ENCODE data around the gene KNSTRN. TPM values are rescaled to one million over a fixed set of nuclear protein-coding genes. Genes with fewer than 3 reads are reported as not detected.
A peak's percentile ranks its signal among the peaks of the same experiment; 100 is the strongest.

KNSTRN gene
- total RNA-seq, 2 donors from 2014 or later, result 6.7 to 10.8 TPM

DNA sequence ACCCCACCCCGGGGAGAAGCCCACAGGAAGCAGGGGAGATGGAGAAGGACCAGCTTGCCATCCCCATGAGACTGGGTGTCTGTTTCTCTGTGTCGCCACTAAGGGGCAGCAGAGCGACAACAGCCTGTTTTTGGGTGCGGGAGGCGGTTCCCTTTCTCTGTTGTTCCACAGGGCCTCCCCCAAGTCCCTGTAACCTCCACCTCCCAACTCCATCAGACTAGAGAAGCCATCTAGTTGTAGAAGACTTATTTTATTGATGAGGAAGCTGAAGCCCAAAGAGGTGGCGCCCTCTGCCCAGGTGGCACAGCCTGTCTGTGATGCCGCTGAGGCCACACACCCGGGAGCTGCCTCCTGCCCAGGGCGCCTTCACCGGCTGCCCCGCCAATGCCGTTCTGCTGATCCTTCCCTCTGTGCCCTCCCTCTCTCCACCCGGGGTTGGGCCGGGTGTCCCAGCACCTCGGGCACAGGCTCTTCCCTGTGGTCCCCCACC is 37.8 kb upstream of the KNSTRN start:
- intact Hi-C loops (cut with DNase I, micrococcal nuclease), result no loop called here
- ATAC-seq, result peak; percentile 16
- DNase-seq, result peak; percentile 79 to 81

- no peak for ATAC-seq
- peak in 1 of 2 donors; percentile 42 for DNase-seq
- intact Hi-C loops (cut with DNase I, micrococcal nuclease), result no loop called here
Observed at GRCh38 chr15:40345225-40345866, 37.2 kb upstream of the KNSTRN start.

DNA sequence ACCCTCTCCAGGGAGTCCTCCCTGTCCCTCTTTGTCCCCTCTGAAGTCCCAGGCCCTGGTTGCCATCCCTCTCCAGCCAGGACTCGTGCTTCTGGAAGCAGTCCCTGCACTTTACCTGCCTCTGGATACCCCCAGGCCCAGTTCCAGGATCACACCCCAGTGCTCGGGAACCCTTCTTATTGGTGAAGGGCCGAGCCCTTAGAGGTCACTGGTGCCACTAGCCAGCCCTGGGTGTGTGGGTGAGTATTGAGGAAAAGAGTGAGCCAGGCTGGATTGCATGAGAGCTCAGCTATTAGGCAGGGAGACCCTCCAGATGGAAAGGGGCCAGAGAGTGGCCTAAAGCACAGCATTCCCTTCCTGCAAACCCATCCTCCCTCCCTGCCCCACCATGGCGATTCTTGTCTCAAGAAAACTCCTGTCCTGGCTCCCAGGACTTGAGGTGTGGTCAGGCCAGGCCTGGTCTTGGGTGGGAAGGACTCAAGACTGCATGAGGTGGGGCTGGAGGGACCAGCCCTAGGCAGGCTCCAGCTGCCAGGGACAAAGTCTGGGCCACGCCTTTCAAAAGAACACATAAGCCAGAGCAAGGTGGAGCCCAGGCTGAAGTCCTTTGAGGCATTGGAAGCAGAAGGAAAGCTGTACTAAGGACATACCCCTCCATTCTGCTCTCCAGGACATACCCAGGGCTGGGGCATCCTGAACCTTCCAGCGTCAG is 36.5 kb upstream of the KNSTRN start:
- DNase-seq, result peak; percentile 84 to 93

DNA sequence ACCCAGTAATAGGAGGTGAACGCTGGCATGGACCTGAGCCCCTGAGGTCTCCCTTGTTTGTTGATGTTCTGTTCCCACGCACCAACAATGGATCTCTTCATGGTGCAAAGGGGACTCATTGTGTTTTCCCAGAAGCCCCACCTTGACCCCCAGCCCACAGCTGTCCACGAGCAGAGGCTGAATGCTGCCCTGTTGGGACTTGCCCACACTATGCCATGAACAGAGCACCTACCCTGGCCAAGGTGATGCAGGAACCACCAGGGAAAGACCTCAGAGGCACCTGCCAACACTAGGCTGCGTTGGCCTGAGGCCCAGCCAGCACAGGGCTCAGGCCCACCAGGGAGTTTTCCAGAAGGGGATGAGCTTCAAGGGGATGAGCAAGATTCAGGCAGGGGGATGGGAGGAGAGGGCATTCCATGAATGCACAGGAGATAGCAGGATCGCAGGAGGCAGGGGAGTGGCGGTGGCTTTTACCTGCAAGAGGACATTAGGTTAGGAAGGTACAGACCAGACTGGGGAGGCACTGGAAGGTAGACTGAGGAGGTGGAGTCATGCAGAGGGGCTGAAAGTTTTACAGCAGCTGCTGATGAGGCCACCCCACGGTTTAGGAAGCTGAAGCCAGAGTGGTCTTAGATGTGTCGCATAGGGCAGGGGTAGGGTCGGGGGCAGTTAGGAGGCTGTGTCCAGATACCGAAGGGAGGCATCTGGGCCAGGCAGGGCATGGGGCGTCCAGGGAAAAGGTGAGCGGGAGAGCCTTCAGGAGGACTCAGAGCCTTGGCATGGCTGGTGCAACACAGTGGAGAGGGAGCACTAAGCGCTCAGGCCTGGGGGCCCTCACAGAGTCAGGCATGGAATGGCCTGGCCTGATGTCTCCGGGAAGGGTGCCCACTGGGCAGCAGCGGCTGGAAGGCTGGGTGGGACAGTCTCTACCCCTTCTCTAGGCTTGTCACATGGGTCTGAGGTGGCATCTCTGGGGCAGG is 35.7 kb upstream of the KNSTRN start:
- DNase-seq (peak in 1 of 2 donors; percentile 24), ATAC-seq (no peak)
- intact Hi-C loops (cut with DNase I, micrococcal nuclease), result no loop called here

More for the DNA sequence above, 36.5 kb upstream of the KNSTRN start:
- intact Hi-C loops (cut with DNase I, micrococcal nuclease), result no loop called here
- peak; percentile 47 for ATAC-seq

DNA sequence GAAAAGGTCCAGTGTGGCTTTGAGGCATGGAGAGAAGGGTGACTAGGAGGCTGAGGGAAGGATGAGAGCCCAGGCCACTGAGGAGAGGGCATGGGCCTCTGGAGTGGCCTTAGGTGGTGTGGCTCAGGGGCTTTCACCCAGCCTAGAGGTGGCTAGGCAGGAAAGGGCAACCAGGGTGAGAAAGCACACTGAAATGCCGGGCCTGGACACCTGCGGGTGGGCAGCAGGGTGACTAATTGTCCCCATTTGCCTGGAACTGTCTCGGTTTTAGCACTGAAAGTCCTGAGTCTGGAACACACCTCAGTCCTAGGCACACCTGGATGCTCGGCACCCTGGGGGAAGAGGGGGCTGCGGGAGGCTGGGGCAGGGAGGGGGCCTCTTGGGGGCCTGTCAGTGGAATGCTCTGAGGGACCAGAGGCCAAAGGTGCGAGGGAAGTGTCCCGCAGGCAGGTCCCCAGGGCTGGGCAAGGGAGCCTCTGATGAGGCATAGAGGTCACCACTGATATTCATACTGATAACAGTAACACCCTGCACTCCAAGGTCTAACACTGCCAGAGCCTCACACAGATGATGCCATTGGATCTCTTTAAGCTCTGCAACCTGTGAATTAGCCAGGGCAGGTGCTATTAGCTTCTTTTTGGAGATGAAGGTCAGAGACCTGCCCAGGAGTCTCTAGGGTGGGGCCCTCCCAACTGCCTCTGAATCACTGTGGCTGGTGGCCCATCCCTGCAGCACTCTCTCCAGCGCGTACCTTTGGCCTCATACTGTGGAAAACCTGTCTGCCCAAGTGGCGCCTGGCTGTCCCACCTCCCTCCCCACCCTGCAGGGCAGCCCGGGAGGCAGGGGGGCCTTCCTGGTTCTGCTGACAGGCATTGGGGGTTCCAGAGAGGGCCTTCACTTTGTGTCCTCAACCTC is 34.7 kb upstream of the KNSTRN start:
- intact Hi-C loops (cut with DNase I, micrococcal nuclease), result no loop called here
- ATAC-seq (peak; percentile 56), DNase-seq (peak; percentile 83 to 92)

- ATAC-seq, result no peak
- DNase-seq, result no peak
- intact Hi-C loops (cut with DNase I, micrococcal nuclease), result no loop called here
Observed at GRCh38 chr15:40348474-40348870, 34.0 kb upstream of the KNSTRN start.

- peak; percentile 70 to 77 for DNase-seq
- ATAC-seq, result peak; percentile 29
- intact Hi-C loops (cut with DNase I, micrococcal nuclease), result no loop called here
Observed at GRCh38 chr15:40349163-40349562, 33.4 kb upstream of the KNSTRN start.

DNA sequence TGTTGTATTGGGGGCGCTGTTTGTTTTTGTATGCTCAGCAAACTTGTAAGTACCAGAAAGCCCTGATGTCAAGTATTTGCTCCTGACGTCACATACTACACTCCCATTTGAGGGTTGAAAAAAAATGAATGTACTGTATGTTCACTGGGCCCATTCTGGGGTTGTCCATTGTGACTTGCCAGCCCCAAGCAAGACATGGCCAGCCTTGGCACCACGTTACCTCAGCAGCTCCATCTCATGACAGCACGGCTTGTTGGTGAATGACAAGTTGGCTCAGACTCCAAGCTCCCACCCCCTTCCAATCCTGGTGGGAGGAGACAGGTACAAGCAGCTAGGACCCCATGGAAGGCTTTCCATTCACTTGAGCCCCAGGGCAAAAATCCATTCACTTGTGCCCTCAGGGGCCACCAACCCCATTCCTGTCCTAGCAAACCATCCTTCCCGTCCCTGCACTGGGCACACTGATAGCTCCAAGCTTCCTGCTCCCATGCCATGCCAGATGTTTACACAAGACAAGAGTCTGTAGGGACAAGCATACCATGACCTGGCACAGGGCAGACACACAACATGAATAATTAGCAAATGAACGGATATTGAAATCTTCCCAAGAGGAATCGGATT is 30.1 kb upstream of the KNSTRN start:
- DNase-seq (peak in 1 of 2 donors; percentile 41), ATAC-seq (no peak)
- intact Hi-C loops (cut with DNase I, micrococcal nuclease), result no loop called here

DNA sequence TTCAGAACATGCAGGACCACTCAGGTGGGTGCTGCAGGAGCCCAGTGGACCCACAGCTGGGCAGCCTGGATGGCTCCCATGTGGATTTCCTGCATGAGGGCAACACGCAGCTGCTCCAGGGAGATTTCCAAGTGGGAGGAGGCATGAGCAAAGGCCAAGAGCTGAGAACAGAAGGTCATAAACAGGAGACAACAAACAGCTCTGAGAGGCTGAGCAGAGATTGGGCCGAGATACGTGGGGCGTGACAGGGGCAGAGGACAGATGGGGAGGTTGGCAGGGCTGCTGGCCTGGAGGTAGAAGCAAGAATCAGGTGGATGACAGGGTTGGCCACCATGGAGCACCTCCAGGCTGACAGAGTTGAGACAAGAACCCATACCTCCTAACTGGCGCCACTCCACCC is 28.8 kb upstream of the KNSTRN start:
- intact Hi-C loops (cut with DNase I, micrococcal nuclease), result no loop called here
- peak; percentile 37 for ATAC-seq
- DNase-seq, result peak; percentile 75 to 92

DNA sequence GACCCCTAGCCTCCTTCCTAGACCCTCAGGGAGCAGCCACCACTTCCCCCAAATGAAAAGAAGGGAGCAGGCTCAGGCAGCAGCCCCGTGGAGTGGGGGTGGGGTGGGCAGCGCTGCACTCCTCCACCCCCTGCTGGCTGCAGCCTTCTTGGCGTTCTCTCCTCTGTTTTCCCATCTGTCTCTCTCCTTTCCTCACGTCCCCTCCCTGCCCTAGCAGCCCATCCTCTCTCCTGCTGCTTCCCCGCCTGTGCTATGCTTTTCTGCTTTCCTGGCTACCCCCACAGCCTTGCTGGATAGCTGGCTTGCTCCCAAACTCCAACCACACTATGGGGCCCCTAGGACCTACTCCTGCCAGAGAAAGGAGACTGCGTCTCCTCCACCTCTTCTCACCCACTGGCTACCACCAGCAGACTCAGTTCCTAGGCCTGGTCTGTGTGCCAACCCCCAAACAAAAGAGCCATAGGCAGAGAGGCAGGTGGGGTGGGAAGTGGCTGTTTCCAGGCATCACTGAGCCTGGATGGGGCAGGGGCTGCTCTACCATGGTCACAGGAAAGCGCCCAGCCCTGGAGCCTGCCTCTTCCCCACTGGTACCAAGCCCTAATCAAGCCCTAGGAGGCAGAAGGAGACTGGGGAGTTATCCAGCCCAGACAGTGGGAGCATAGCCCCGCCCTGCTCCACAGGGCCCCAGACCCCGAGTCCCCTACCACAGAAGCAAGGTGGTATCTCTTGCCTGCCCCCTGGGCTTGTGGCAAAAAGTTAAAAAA is 27.9 kb upstream of the KNSTRN start:
- no peak for ATAC-seq
- DNase-seq, result peak in 1 of 2 donors; percentile 33
- intact Hi-C loops (cut with DNase I, micrococcal nuclease), result no loop called here

- intact Hi-C loops (cut with DNase I, micrococcal nuclease), result no loop called here
- ATAC-seq, result no peak
Observed at GRCh38 chr15:40355976-40356585, 26.4 kb upstream of the KNSTRN start.

DNA sequence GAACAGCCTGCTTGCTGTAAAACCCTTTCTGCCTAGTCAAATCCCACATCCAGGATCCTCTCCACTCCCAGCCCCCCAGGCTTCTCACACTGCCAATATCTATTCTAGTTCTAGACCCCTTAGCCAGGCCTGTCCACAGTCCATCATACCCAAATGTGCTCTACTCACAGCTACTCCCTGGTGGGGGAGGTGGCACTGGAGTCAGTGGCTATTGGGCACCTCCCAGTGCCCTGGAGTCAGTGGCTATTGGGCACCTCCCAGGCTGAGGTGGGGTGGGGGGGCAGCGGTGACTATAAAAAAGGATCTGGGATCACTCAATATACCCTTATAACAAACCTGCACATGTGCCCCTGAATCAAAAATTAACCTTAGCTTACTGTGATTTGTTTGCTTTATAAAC is 25.3 kb upstream of the KNSTRN start:
- intact Hi-C loops (cut with DNase I, micrococcal nuclease), result no loop called here
- peak; percentile 30 for ATAC-seq
- peak in 1 of 2 donors; percentile 55 for DNase-seq

More at GRCh38 chr15:40355976-40356585, 26.4 kb upstream of the KNSTRN start:
- DNase-seq, result no peak

- peak; percentile 61 for ATAC-seq
- intact Hi-C loops (cut with DNase I, micrococcal nuclease), result no loop called here
- peak; percentile 78 to 90 for DNase-seq
Observed at GRCh38 chr15:40357723-40358470, 24.6 kb upstream of the KNSTRN start, which contains the start of gene DISP2. DISP2 (plus strand) TSS chr15:40358219; CDS start chr15:40358322, 103 bp downstream.

DNA sequence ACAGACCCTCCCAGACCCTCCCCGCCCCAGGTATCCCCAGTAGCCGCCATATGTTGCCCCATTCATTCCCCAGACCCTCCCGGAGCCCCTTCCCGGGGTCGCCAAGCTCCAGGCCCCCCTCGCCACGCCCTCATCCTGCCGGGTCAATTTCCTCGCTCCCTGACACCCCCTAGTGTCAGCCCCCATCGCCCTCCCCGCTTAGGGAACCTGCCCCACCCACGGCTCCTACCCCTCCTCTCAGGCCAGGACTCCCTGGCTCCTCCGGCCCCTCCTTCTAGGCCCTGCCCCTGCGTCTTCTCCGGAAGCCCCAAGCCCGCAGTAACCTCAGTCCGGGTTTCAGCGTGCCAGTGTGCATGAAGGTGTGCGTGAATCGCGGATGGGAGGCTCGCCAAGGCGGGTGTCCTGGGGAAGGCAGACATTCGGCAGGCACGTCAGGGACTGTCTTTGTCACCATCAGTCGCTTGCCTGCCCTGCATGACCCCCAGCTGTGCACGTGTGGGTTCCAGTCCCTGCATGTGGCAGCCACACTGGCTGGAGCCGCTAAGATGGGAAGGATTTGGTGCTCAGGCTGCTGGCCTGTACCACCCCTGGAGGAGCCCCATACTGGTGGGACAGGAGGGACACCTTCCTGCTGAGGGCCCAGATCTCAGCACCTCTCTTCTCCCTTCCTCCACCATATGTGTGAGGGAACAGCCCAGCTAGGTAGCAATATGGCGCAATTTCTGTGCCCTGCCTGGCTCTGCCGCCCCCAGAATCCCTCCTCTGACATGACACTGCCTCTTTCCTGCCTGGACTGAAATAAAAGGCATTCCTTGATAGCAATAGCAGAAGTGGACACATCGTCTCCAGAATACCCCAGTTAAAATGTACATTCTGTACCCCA is 23.8 kb upstream of the KNSTRN start:
- peak; percentile 4 for ATAC-seq
- intact Hi-C loops (cut with DNase I, micrococcal nuclease), result no loop called here
- DNase-seq, result peak in 1 of 2 donors; percentile 58

DNA sequence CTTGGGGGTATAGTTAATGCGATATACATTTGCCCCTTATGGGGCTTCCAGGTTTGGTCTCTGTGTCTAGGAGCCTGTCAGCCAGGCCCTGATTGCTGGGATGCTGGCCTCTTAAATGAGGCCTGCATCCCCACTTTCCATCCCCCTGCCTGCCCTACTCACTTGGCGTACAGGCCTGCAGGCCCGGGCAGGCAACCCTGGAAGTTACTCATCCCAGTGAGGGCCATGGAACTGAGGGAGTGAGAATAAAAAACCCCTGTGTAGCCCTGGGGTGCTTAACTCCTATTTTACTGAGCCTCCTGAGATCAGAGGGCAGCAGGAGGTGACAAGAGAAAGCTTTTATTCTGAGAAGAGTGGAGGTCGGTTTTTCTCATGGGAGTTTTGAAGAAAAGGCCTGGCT is 22.5 kb upstream of the KNSTRN start:
- no peak for ATAC-seq
- no peak for DNase-seq
- intact Hi-C loops (cut with DNase I, micrococcal nuclease), result loop anchor here in 1 of 2 donors (10.0 kb wide), 1 partner anchor 55 kb away; no protein-coding TSS in a partner anchor

All from left colon (tissue), 2 donors.